ENCODE results near the gene PRX. TPM values are rescaled to one million over a fixed set of nuclear protein-coding genes. Genes with fewer than 3 reads are reported as not detected.

Gene PRX
- polyA plus RNA-seq, 1 donor, result 4.0 TPM

GRCh38 chr19:40355975-40356680 is 57.0 kb downstream of the PRX start:
- Histone ChIP-seq H3K4me1 (ENCODE audit: control insufficient read depth, insufficient read depth, low read length) (no peaks in the 10 kb centered on the region), H3K27ac (ENCODE audit: low read length) (no peak overlapping the region), H3K4me3 (ENCODE audit: low read length) (no peak overlapping the region), H3K9me3 (ENCODE audit: control insufficient read depth, low read depth, low read length) (no peaks in the 10 kb centered on the region), H3K27me3 (ENCODE audit: control insufficient read depth, insufficient read depth, low read length) (no peaks in the 10 kb centered on the region), H3K36me3 (ENCODE audit: control insufficient read depth, insufficient read depth, low read length) (peaks cover 3% of the 10 kb centered on the region)
- no peak for DNase-seq
- 100% methylated on average over 3 of the region's 9 CpGs for WGBS (ENCODE audit: insufficient coverage, low lambda C conversion rate)

- H3K9me3 ChIP-seq (ENCODE audit: control insufficient read depth, low read depth, low read length), result no peaks in the 10 kb centered on the region
- H3K36me3 ChIP-seq (ENCODE audit: control insufficient read depth, insufficient read depth, low read length), result no peaks in the 10 kb centered on the region
- peak overlapping the region; percentile 76 for H3K4me3 ChIP-seq (ENCODE audit: low read length)
- H3K4me1 ChIP-seq (ENCODE audit: control insufficient read depth, insufficient read depth, low read length), result no peaks in the 10 kb centered on the region
- no peaks in the 10 kb centered on the region for H3K27me3 ChIP-seq (ENCODE audit: control insufficient read depth, insufficient read depth, low read length)
- 11% methylated on average over 12 of the region's 17 CpGs for WGBS (ENCODE audit: insufficient coverage, low lambda C conversion rate)
- peak; percentile 11 to 56 for DNase-seq
- H3K27ac ChIP-seq (ENCODE audit: low read length), result peak overlapping the region; percentile 0
These were observed 64.1 kb downstream of the PRX start for GRCh38 chr19:40348961-40349507.

DNA sequence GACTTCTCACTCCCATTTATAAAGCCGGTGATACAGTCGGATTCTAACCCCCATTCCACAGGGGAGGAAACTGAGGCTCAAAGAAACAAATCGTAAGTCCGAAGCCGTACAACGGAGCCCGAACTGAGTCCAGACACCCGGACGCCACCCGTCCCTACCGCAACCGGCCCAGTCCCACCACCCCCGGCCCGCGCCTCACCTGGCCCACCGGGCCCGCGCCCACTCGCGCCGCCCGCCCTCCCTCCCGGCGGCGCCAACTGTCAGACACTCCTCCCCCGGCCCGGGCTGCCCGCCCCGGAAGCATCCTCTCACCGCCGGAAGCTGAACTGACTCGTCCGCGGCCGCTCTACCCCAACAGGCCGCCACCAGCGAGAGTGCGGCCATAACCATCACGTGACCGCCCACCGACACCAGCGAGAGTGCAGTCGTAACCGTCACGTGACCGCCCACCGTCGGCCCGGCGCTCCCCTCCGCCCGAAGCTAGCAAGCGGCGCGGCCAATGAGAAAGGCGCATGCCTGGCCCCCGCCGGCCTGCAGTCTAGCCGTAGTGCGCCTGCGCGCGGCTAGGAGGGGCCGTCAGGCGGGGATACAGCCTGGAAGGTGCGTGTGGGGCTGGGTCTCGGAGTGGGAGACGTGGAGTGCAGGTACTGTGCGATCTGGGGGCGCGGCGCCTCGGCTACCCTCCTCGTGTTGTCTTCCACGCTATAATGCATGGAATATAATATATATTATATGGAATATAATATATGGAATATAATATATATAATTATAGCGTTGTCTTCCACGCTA is 64.9 kb downstream of the PRX start, which contains the start of the genes C19orf47 and PLD3:
Gene C19orf47 (minus strand): TSS at position 273 of the 789 bp plus-strand sequence. CDS start 6,540 bp downstream, outside the sequence.
Gene PLD3 (plus strand): TSS at position 571 of the 789 bp plus-strand sequence. CDS start 17,789 bp downstream, outside the sequence.
- Histone ChIP-seq H3K4me1 (ENCODE audit: control insufficient read depth, insufficient read depth, low read length) (no peaks in the 10 kb centered on the region), H3K27ac (ENCODE audit: low read length) (peak within 1 kb of the TSS; percentile 0), H3K4me3 (ENCODE audit: low read length) (peak within 1 kb of the TSS; percentile 76), H3K36me3 (ENCODE audit: control insufficient read depth, insufficient read depth, low read length) (no peaks in the 10 kb centered on the region), H3K9me3 (ENCODE audit: control insufficient read depth, low read depth, low read length) (no peaks in the 10 kb centered on the region), H3K27me3 (ENCODE audit: control insufficient read depth, insufficient read depth, low read length) (no peaks in the 10 kb centered on the region)
- peak; percentile 100 for DNase-seq
- 0% methylated on average over 1 of the region's 77 CpGs for WGBS (ENCODE audit: insufficient coverage, low lambda C conversion rate)

DNA sequence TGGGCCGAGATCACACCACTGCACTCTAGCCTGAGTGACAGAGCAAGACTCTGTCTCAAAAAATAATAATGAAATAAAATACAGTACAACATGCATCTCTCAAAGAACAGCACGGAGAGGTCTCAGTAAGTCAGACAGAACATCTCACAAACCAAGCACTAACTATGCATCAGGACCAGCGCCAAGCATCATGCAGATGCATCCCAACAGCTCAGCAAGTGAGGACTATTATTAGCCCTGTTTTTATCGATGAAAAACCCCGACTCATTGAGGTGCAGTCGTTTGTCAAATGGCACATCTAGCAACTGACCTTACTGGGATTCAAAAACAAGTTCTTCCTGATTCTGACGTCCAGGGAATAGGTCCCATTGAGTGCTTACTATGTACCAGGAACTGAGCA is 68.8 kb downstream of the PRX start:
- Histone ChIP-seq H3K36me3 (ENCODE audit: control insufficient read depth, insufficient read depth, low read length) (no peaks in the 10 kb centered on the region), H3K4me3 (ENCODE audit: low read length) (no peak overlapping the region), H3K4me1 (ENCODE audit: control insufficient read depth, insufficient read depth, low read length) (no peaks in the 10 kb centered on the region), H3K27ac (ENCODE audit: low read length) (no peak overlapping the region), H3K9me3 (ENCODE audit: control insufficient read depth, low read depth, low read length) (no peaks in the 10 kb centered on the region), H3K27me3 (ENCODE audit: control insufficient read depth, insufficient read depth, low read length) (no peaks in the 10 kb centered on the region)
- WGBS (ENCODE audit: insufficient coverage, low lambda C conversion rate), result no CpG with 5 or more reads among the region's 7 CpGs
- no peak for DNase-seq

Other genes starting within 250 kb of the PRX start
- 10.1 TPM for gene MAP3K10, start 222.0 kb downstream of the PRX start, polyA plus RNA-seq
- gene TTC9B, start 195.0 kb downstream of the PRX start, polyA plus RNA-seq, result 3.1 TPM
- gene CCNP, start 186.7 kb downstream of the PRX start, polyA plus RNA-seq, result 1.5 TPM
- 101 TPM for gene AKT2, start 128.0 kb downstream of the PRX start, polyA plus RNA-seq
- 8.7 TPM for gene C19orf47, start 65.0 kb downstream of the PRX start, polyA plus RNA-seq
- gene PLD3, start 64.7 kb downstream of the PRX start, polyA plus RNA-seq, result 272 TPM
- gene HIPK4, start 23.2 kb downstream of the PRX start, polyA plus RNA-seq, result 0.10 TPM
- gene SERTAD1, start 12.6 kb upstream of the PRX start, polyA plus RNA-seq, result 9.0 TPM
- 32.5 TPM for gene SERTAD3, start 31.0 kb upstream of the PRX start, polyA plus RNA-seq
- gene BLVRB, start 52.4 kb upstream of the PRX start, polyA plus RNA-seq, result 90.8 TPM
- 3.4 TPM for gene SPTBN4, start 53.6 kb upstream of the PRX start, polyA plus RNA-seq
- gene SHKBP1, start 163.5 kb upstream of the PRX start, polyA plus RNA-seq, result 27.8 TPM
- gene LTBP4, start 188.0 kb upstream of the PRX start, polyA plus RNA-seq, result 223 TPM